HG03095 (cell line): ENCODE measurements around the gene DNAH1.

ENCODE experiments used
- ATAC-seq: cut with Tn5 transposase; IDR thresholded peaks from one replicate; pipeline ENCODE4 v1.9.1; 2021; ENCODE audit warnings: moderate library complexity; ENCODE audit not compliant: unreplicated experiment

DNAH1 gene

DNA sequence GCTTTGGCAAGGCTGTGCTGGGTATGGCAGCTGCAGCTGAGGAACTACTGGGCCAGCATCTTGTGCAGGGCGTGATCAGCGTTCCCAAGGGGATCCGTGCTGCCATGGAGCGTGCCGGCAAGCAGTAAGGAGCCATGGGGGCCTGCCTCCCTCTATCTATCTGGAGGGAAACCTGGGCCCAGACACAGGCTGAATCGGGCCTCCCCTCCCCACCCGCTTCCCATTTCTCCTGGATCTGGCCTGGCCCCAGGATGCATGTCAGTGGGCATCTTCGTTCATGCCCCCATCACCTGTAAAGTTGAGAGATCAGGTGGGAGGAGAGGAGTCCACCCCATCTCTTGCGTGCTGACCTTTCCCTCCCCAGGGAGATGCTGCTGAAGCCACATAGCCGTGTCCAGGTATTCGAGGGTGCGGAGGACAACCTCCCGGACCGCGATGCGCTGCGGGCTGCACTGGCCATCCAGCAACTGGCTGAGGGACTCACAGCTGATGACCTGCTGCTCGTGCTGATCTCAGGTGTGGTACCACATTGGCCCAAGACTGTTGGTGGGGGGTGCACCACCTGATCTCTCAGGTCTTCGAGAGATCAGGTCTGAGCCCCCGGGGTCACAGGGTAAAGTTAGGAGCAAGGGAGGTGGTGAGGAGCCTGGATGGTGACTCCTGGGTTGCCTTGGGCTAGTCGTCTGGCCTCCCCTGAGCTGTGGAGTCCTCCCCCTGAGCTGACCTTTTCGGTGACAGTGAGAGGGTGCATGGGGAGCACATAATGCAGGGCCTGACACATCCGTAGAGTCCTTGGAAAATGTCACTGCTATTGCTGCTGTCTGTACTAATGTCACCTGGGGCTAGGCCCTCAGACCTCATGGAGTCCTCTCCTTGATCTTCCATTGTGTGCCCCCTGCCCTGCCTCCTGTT is 25.3 kb upstream of the DNAH1 start:
- ATAC-seq = no peak

DNA sequence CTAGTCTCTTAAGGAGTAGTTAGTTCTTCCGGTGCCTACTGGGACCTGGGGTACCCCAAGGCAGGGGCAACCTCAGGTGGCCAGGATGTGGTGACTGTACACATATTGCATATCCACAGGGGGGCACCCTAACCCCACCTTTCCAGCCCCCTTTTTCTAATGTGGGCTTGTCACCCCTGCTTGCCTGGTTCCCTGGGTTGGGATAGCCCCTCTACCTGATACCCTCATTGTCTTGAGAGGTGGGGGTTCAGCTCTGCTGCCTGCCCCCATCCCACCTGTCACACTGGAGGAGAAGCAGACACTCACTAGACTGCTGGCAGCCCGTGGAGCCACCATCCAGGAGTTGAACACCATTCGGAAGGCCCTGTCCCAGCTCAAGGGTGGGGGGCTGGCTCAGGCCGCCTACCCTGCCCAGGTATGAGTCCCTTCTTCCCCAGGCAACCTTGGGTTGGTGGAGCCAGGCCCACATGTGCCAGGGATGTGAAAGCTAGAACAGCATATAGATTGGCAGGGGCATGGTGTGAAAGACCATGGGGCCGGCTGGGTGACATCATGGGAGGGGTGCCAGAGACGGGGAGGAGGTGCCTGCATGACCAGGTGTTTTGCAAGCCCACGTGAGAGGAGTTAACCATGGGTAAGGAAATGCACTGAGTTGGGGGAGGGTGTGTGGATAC is 24.5 kb upstream of the DNAH1 start:
- no peak for ATAC-seq

DNA sequence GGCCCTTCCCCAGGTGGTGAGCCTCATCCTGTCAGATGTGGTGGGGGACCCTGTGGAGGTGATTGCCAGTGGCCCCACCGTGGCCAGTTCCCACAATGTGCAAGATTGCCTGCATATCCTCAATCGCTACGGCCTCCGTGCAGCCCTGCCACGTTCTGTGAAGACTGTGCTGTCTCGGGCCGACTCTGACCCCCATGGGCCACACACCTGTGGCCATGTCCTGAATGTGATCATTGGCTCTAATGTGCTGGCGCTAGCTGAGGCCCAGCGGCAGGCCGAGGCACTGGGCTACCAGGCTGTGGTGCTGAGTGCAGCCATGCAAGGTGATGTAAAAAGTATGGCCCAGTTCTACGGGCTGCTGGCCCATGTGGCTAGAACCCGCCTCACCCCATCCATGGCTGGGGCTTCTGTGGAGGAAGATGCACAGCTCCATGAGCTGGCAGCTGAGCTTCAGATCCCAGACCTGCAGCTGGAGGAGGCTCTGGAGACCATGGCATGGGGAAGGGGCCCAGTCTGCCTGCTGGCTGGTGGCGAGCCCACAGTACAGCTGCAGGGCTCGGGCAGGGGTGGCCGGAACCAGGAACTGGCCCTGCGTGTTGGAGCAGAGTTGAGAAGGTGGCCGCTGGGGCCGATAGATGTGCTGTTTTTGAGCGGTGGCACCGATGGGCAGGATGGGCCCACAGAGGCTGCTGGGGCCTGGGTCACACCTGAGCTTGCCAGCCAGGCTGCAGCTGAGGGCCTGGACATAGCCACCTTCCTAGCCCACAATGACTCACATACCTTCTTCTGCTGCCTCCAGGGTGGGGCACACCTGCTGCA is 23.7 kb upstream of the DNAH1 start:
- no peak for ATAC-seq

DNA sequence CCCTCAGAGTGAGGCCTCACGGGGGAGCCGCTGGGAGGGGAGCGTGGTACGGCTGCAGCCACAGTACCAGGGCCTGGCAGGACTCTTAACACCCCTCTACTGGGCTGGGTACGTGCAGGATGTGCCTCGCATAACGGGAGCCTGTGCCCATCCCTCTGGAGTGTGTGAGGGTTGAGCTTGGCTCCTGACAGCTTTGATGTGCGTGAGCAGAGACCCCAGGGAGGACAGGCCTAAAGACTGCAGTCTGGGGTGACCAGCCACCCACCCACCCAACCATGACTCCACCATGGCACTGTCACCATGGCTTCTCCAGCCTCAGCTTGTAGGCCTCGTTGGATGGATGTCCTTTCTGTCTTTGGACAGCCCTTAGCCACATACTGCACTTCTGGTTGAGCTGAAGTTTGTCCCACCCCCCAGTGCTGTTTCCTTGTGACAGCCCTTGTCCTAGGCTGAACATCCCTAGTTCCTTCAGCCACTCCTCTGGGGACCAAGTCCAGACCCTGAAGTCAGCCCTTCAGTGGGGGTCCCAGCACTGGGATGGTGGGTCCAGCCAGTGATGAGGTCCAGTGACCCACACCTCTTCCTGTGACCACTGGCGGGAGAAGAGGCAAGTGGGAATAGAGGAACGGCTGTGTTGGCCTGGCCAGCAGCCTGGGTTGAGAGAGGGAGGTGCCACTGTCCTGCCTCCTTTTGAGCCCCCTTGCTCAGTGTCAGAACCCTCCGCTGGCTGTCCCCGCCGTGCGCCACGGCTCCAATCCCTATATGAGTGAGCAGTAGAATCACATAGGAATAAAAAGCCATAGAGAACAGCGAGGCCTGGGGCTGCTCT is 22.4 kb upstream of the DNAH1 start:
- no peak for ATAC-seq

DNA sequence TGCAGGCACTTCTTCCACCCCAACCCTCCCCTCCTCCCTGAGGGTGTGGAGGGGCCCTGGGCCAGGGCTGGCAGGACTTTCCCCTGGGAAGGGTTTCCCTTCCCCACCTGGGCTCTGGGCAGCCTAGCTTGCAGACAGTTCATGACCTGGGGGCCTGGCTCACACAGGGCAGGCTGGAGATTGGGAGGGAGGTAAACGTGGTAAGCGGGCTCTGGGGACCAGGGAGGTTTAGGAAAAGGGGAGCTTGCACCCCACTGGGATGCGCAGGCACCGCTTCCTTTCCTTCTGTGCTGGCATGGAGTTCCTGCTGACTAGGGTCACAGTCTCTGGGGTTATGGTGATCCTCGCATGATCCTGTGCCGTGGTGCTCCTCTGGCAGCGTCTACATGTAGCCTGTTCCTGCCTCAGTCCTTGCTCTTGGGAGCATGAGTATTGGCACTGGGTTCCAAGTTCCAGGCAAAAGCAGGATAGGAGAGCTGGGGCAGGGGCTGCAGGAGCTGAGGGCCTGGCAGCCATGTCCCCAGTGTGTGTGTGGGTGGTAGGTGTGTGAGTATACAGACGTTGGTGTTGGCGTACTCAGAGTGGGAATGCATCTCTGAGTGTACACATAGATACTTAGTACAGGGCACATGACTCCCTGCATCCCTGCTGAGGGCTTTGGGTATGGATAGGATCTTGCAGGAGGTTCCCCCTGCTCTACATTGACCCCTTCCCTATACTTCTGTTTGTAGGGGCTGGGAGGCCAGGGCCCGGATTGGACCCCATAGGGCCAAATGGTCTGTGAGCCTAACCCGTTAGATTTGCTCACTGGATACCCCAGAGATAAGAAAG is 21.6 kb upstream of the DNAH1 start:
- no peak for ATAC-seq

DNA sequence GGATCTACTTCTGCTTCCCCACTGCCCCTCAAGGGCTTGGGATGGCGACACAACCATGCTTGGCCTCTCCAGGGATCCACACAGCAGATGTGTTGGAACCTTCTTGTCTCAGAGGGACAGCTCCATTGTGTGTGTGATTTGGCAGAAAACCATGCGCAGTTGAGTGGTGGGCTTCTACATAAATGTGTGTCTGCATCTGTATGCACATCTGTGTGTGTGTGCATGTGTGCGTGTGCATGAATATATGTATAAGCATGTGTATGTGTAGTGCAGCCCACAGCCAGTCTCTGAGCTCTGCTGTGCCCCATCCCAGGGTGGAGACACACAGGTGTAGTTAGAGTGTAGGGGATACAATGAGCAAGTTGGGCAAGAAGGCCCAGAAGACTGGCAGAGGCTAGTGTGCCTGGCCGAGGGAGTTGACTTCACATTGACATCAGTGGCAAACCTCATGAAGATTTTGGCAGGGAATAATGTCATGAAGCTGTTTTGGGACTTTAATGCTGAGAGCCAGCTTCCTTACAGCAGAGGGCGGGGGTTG is 20.4 kb upstream of the DNAH1 start:
- no peak for ATAC-seq

DNA sequence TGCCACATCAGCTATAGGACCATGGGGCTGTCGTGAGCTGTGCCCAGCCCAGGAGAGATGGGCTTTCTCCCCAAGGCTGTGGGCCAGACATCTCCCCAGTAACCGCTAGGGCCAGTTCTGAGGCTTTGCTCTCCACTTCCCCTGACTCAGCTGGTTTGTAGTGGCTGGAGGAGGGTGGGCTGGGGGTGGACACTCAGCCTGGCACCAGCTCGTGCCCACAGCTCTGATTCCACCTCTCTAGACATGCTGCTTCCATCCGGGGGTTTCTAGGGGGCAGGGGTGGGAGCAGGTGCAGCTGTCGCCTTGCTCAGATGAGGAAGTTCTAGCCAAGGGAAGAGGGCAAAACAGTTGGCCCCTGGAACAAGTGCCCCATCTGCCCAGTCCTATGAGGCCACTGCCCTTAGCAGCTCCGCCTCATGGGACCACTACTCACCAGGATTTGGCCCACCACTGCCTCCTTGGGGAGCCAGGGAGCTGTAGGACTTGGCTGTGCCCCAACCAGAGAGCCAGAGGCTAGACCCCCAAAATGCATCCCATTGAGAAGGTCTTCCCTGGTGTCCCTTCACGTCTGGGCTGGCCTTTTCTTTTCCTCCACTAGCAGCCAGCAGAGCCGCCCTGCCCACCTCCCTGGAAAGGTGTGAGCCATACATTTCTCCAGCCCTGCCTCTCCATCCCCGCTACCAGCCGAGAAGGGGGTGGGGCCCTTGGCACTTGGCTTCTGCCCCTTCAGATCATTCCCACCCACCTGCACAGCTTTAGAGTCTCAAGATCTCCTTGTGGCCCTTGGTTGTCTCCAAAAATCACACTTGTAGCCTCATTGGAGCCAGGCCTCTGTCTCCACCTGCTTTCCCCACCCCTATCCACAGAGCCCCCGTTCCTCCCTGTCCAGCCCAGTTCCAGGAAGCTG is 18.6 kb upstream of the DNAH1 start:
- no peak for ATAC-seq

DNA sequence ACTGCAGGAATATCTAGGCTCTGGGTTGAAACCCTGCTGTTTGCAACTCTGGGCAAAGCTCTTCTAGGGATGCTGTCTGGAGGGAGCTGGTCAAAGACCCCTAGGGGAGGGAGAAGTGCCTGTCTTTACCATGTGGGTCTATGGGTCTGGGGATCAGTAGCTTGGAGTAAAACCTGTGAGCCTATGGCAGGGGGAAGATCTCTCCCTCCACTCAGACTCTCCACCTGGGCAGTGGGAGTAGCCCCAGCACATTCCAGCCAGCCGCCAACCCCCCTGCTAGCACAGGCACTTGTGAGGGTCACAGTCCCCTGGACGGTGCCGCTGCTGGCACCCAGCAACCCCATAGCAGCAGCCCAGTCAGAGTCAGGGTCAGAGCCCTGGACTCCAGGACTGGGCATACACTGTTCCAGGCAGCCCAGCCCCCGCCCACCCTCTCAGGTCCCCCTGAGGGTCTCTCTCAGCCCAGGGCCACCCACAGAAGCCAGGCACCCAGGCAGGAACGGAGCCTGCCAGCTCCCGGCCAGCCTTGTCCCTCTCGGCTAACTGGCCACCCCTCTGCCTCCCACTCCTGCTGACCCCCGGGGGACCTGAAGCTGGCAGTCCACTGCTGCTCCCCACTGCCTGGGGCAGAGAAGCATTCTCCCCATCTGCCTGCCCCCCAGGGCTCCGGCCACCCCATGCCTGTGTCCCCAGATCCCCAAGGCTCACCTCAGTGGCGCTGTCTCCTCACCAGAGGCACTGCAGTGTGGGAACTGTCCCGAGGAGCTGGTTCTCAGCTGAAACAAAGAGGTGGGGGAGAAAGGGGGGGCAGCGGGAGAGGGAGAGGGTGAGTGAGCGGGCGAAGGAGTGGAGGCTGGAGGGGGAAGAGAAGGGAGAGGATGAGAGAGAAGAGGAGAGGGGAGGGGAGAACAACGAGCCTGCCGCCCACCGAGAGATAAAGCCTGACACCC is 17.7 kb upstream of the DNAH1 start:
- no peak for ATAC-seq

DNA sequence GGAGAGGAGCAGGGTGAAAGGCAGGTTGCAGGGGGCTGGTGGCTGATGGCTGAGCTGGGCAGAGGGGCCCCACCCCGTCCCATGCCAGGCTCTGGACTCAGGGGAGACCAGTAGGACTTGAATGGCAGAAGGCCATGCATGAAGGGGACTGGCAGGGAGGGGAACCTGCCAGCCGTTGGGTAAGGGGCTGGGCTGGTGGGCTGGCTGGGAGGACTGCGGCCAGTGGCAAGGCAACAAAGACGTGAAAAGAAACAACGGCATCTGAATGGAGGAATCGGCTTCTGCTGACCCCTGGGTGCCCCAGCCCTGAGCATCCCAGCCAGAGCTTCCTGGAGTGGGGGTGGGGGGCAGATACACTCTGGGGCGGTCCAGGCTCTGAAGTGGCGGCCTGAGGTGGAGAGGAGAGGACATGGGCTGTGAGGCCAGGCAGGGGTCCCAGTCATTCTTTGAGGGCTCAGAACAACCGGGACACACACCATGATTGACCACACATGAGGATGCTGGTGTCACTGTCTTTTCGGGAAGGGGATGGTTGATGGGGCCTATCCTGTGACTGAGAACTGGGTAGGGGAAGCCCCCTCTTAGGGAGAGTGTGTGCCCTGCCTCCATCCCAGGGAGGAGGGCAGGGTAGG is 16.8 kb upstream of the DNAH1 start:
- no peak for ATAC-seq

DNA sequence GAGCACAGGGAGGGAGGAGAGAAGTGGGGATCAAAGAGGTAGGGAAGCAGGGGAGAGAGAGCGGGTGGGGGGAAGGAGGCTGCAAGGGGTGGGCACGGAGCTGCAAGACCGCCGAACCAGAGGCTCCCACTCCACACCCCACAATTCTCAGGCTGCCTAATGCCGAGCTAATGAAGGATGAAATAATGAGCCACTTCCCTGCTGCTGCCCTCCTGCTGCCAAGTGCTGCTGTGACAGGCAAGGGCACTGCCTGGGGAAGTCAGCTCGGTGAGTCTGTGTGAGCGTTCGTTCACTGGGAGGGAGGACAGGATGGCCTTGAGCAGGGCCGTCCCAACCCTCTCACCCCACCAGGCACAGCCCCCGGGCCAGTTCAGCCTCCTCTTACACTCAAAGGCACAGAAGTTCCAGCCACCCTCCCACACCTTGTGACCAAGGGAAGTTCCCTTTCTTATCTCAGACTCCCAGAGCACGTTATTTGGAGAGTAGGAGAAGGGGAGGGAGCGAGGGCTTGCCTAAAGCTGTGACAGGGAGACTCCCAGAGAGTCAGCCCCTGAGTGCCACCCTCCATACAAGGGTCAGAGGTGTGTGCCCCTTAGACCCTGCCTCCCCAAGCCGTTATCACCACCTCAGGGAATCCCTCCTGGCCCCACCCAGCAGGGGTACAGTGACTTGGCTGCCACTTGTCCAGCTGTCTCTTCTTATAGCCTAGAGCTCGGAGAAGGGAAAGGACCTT is 16.1 kb upstream of the DNAH1 start:
- ATAC-seq = no peak

DNA sequence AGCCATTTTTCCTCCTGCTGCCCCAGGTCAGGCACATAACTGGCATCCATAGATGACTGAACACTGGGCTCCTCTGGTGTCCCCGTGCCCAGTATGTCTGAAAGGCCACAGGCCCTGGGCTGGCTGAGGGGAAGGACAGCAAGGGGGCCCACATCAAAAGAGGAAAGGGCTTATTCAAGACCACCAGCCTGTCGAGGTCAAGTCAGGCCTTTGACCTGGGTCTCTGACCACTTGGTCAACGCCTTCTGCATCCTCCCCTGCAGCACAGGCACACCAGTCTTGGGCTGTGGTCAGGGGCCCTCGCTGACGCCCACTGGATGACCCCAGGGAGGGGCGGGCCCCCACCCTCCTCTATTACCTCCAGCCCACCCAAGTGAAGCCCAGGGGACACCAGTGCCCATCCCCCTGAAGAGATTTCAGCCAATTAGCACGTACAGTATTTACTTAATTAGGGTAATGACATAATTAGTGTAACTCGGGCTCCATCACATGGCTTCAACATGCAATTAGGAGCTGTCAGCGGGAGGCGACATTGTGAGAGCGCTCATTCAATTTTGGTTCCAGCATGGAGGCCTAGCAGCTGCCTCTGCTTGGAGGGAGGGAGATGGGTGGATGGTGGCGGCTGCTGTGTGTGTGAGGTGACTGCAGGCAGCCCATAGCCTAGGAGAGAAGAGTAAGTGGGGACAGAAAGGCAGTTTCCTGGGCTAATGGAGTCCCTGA is 13.5 kb upstream of the DNAH1 start:
- no peak for ATAC-seq

DNA sequence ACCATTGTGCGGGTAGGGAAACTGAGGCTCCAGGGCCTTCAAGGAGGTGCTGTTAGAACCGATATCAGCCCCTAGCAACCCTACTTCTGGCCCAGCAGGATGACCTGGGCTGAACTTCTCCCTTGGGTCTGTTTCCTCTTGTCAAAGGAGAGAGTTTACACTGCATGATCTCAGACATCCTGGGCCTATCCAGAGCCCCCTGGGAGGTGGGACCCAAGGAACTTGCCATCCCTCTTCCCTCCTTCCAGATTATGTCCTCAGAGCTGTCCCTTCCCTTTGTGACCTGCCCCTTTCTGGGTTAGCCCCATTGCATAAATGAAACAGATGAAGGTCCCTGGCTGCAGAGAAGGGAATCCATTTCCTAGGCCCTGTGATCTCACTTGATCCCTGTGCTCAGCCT is 12.3 kb upstream of the DNAH1 start:
- no peak for ATAC-seq

DNA sequence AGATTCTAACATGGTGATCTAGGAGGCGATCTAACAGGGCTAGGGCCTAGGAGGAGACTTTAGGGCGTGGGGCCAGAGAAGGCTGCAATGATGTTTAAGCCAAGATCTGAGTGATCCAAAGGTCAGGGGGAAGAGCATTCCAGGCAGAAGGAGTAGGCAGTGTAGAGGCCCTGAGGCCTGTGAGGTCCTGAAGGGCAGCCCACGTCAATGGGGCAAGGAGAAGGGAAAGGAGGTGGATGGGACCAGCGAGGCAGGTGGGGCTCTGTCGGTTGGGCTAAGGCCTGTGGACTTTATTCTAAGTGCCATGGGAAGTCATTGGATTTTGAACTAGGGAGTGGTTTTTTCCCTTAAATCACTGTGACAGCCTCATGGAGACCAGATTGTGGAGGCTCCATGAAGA is 10.2 kb upstream of the DNAH1 start:
- no peak for ATAC-seq

DNA sequence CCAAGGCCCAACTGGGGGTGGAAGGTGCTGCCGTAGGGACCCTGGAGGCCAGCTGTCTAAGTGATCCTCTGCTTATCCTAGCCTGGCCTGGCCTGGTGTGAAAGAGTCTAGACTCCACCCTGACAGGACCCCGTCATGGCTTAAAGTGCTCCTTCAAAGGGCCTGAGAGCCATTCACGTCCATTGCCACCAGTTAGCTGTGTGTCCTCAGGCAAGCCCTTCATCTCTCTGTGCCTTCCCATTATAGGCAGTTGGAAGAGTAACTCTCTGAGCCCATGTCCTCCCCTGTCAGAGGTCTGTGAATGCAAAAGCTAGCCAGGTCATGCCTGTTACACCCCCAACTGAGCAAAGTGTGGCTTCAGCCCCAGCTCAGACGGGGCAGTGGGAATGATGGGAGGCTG is 9.1 kb upstream of the DNAH1 start:
- ATAC-seq = no peak

DNA sequence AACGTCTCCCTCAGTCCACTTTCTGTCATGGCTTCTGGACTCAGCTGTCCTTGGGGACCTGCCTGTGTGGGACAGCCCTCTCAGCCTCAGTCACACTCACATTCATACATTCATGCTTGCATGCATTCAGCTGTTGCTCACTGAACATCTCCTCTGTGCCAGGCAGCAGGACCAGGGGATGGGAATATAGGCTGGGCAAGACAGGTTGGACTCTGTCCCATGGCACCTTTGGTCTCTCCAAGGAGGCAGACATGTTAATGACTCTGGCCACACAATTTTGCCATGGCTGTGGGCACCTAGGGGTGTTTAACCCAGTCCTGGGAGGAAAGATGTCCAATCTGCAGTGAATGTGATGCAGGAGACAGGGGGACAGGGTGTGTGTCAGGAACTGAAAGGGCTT is 7.8 kb upstream of the DNAH1 start:
- ATAC-seq = no peak
